H9 (cell line): ENCODE data around the gene TMEM163. TPM values are rescaled to one million over a fixed set of nuclear protein-coding genes. Genes with fewer than 3 reads are reported as not detected.

Source experiments
- DNase-seq: peaks from one replicate; pipeline ENCODE4 v3.0.0-alpha.2; 2017
- H2AFZ ChIP-seq: one replicate; pipeline ENCODE4 v1.6.1; 2013; ENCODE audit warnings: mild to moderate bottlenecking, low read length, control low read depth, moderate library complexity
- H2AK5ac ChIP-seq: 2 replicates; pipeline ENCODE4 v1.6.1; 2013; ENCODE audit warnings: low read length, control low read depth, mixed read lengths; ENCODE audit not compliant: insufficient read length
- H2BK120ac ChIP-seq: one replicate; pipeline ENCODE4 v1.6.1; 2013; ENCODE audit warnings: low read depth, mild to moderate bottlenecking, low read length, control low read depth, inconsistent platforms; ENCODE audit not compliant: poor library complexity, severe bottlenecking
- H2BK12ac ChIP-seq: 2 replicates; pipeline ENCODE4 v1.6.1; 2013; ENCODE audit warnings: low read length, control low read depth, mixed read lengths, low read depth; ENCODE audit not compliant: insufficient read length
- H2BK15ac ChIP-seq: 2 replicates; pipeline ENCODE4 v1.6.1; 2013; ENCODE audit warnings: low read depth, low read length, control low read depth
- H2BK20ac ChIP-seq: one replicate; pipeline ENCODE4 v1.6.1; 2013; ENCODE audit warnings: low read depth, mild to moderate bottlenecking, low read length, control low read depth, inconsistent platforms; ENCODE audit not compliant: poor library complexity, severe bottlenecking
- H2BK5ac ChIP-seq: 2 replicates; pipeline ENCODE4 v1.6.1; 2013; ENCODE audit warnings: low read length, control low read depth, mixed read lengths; ENCODE audit not compliant: insufficient read length
- H3K14ac ChIP-seq: 2 replicates; pipeline ENCODE4 v1.6.1; 2013; ENCODE audit warnings: low read length, control low read depth; ENCODE audit not compliant: insufficient read depth
- H3K18ac ChIP-seq: 2 replicates; pipeline ENCODE4 v1.6.1; 2013; ENCODE audit warnings: low read depth, mild to moderate bottlenecking, mixed read lengths, low read length, control low read depth; ENCODE audit not compliant: insufficient read length
- H3K23ac ChIP-seq: 2 replicates; pipeline ENCODE4 v1.6.1; 2013; ENCODE audit warnings: low read length, control low read depth, mixed read lengths, low read depth; ENCODE audit not compliant: insufficient read length
- H3K23me2 ChIP-seq: 2 replicates; pipeline ENCODE4 v1.6.1; 2013; ENCODE audit warnings: low read depth, mild to moderate bottlenecking, mixed read lengths, low read length, control low read depth; ENCODE audit not compliant: insufficient read length, poor library complexity, severe bottlenecking
- H3K27ac ChIP-seq: 2 replicates; pipeline ENCODE4 v1.5.1; 2013; ENCODE audit warnings: low read length, control low read depth, mixed read lengths, low read depth; ENCODE audit not compliant: insufficient read length
- H3K27me3 ChIP-seq: 2 replicates; pipeline ENCODE4 v1.6.1; 2013; ENCODE audit warnings: low read length, control low read depth, inconsistent platforms; ENCODE audit not compliant: insufficient read depth
- H3K4ac ChIP-seq: 2 replicates; pipeline ENCODE4 v1.6.1; 2013; ENCODE audit warnings: low read depth, mild to moderate bottlenecking, control low read depth, inconsistent platforms, low read length, moderate library complexity
- H3K4me1 ChIP-seq: 2 replicates; pipeline ENCODE4 v1.6.1; 2013; ENCODE audit warnings: low read length, control low read depth, inconsistent platforms; ENCODE audit not compliant: insufficient read depth
- H3K4me2 ChIP-seq: 2 replicates; pipeline ENCODE4 v1.6.1; 2013; ENCODE audit warnings: low read length, control low read depth, mixed read lengths; ENCODE audit not compliant: insufficient read length, insufficient read depth
- H3K56ac ChIP-seq: 2 replicates; pipeline ENCODE4 v1.6.1; 2013; ENCODE audit warnings: low read depth, mild to moderate bottlenecking, mixed read lengths, low read length, control low read depth; ENCODE audit not compliant: insufficient read length
- H3K79me1 ChIP-seq: 2 replicates; pipeline ENCODE4 v1.6.1; 2013; ENCODE audit warnings: low read depth, mild to moderate bottlenecking, moderate library complexity, low read length, control low read depth, inconsistent platforms; ENCODE audit not compliant: insufficient read depth, poor library complexity, severe bottlenecking
- H3K79me2 ChIP-seq: 2 replicates; pipeline ENCODE4 v1.6.1; 2013; ENCODE audit warnings: low read length, control low read depth, inconsistent platforms; ENCODE audit not compliant: insufficient read depth
- H3K9ac ChIP-seq: 2 replicates; pipeline ENCODE4 v1.6.1; 2013; ENCODE audit warnings: low read length, control low read depth, mixed read lengths; ENCODE audit not compliant: insufficient read length; ENCODE audit errors: extremely low read depth
- H3K9me3 ChIP-seq: one replicate; pipeline ENCODE4 v1.6.1; 2013; ENCODE audit warnings: low read depth, low read length, inconsistent platforms; ENCODE audit not compliant: control insufficient read depth
- H3T11ph ChIP-seq: one replicate; pipeline ENCODE4 v1.6.1; 2013; ENCODE audit warnings: mild to moderate bottlenecking, low read length, control low read depth, inconsistent platforms
- H4K20me1 ChIP-seq: one replicate; pipeline ENCODE4 v1.6.1; 2013; ENCODE audit not compliant: control insufficient read depth, insufficient read length, insufficient read depth
- H4K5ac ChIP-seq: 2 replicates; pipeline ENCODE4 v1.6.1; 2013; ENCODE audit warnings: low read depth, mild to moderate bottlenecking, mixed read lengths, low read length, control low read depth; ENCODE audit not compliant: insufficient read length
- H4K8ac ChIP-seq: replicated peaks from 2 replicates; pipeline ENCODE4 v1.6.1; 2013; ENCODE audit warnings: low read length, control low read depth, mixed read lengths, low read depth; ENCODE audit not compliant: insufficient read length
- H4K91ac ChIP-seq: 2 replicates; pipeline ENCODE4 v1.6.1; 2013; ENCODE audit warnings: low read depth, mild to moderate bottlenecking, moderate library complexity, mixed read lengths, low read length, control low read depth; ENCODE audit not compliant: insufficient read length
- H3K27ac Mint-ChIP-seq, 3 experiments: 2 replicates in 2 of 3; 3 replicates in 1 of 3; pipeline ENCODE4 v1.8.0; 2020 to 2021; ENCODE audit warnings: mixed read lengths in 3 of 3, mild to moderate bottlenecking in 1 of 3, moderate library complexity in 1 of 3
- H3K27me3 Mint-ChIP-seq: 2 replicates; pipeline ENCODE4 v1.8.0; 2021; ENCODE audit warnings: low read depth, mild to moderate bottlenecking, moderate library complexity, mixed read lengths
- H3K36me3 Mint-ChIP-seq, 3 experiments: 2 replicates in 2 of 3; 3 replicates in 1 of 3; pipeline ENCODE4 v1.8.0; 2020 to 2021; ENCODE audit warnings: low read depth in 3 of 3, mixed read lengths in 3 of 3; ENCODE audit not compliant: insufficient read depth in 1 of 3
- H3K4me1 Mint-ChIP-seq, 2 experiments: 2 replicates each; pipeline ENCODE4 v1.8.0; 2020; ENCODE audit warnings: mixed read lengths in 2 of 2
- H3K4me3 Mint-ChIP-seq, 2 experiments: 2 replicates in 1 of 2; 3 replicates in 1 of 2; pipeline ENCODE4 v1.8.0; 2020 to 2021; ENCODE audit warnings: mild to moderate bottlenecking in 2 of 2, mixed read lengths in 2 of 2, moderate library complexity in 1 of 2
- H3K9me3 Mint-ChIP-seq, 2 experiments: 2 replicates in 1 of 2; 3 replicates in 1 of 2; pipeline ENCODE4 v1.8.0; 2020; ENCODE audit warnings: mild to moderate bottlenecking in 2 of 2, mixed read lengths in 2 of 2, moderate library complexity in 1 of 2
- CTCF ChIP-seq: fragments of 200-600 bp; sonication (generic); conservative IDR thresholded peaks from 3 replicates; pipeline ENCODE4 v1.8.0; 2021; ENCODE audit warnings: antibody characterized with exemption, mild to moderate bottlenecking
- WGBS: extraction: QIAGEN DNeasy Blood & Tissue Kit; methylation state at CpG from one replicate; pipeline ENCODE4 v1.1.7; 2013; ENCODE audit warnings: missing lambda C conversion rate, low lambda C conversion rate, mixed read lengths; ENCODE audit not compliant: insufficient read length; ENCODE audit errors: extremely low coverage; 5-methylcytosine and 5-hydroxymethylcytosine counted together
- total RNA-seq: library from RNA; stranded (reverse); gene quantifications from 2 replicates; pipeline ENCODE4 v1.2.1, GENCODE V29; 2021

TMEM163 gene
- total RNA-seq, 1 experiment from 2014 or later, result 0.39 TPM

- no peak overlapping the region for H2AFZ ChIP-seq
- peaks cover 0 to 2% (median 0%) of the 10 kb centered on the region in 3 experiments; a peak in 2 of 7 replicates for H3K36me3 Mint-ChIP-seq
- H2BK20ac ChIP-seq, result no peak overlapping the region
- H3K9me3 Mint-ChIP-seq, result no peaks in the 10 kb centered on the region; a peak in 1 of 5 replicates
- no peak overlapping the region for H3K27ac ChIP-seq
- peaks cover 14% of the 10 kb centered on the region for H3K23me2 ChIP-seq
- no peaks in the 10 kb centered on the region for H3K4me1 ChIP-seq
- no peak for DNase-seq
- H3K4ac ChIP-seq, result no peak overlapping the region
- H2AK5ac ChIP-seq, result no peak overlapping the region
- H3K23ac ChIP-seq, result no peak overlapping the region
- H3K4me2 ChIP-seq, result no peak overlapping the region
- H3K18ac ChIP-seq, result no peak overlapping the region
- no peak overlapping the region for H4K91ac ChIP-seq
- H3K56ac ChIP-seq, result no peak overlapping the region
- no peaks in the 10 kb centered on the region for H3K79me1 ChIP-seq
- no peak overlapping the region for H4K8ac ChIP-seq
- H3K9ac ChIP-seq, result no peak overlapping the region
- no peak overlapping the region for H3T11ph ChIP-seq
- no peak for TF ChIP-seq CTCF
- no peak overlapping the region for H2BK120ac ChIP-seq
- H3K27me3 Mint-ChIP-seq, result peaks cover 49% of the 10 kb centered on the region
- H3K4me3 Mint-ChIP-seq, result no peak overlapping the region
- H3K9me3 ChIP-seq, result no peaks in the 10 kb centered on the region
- no peak overlapping the region for H3K14ac ChIP-seq
- peaks cover 17 to 20% of the 10 kb centered on the region in 2 experiments for H3K4me1 Mint-ChIP-seq
- H3K79me2 ChIP-seq, result no peaks in the 10 kb centered on the region
- H2BK12ac ChIP-seq, result no peak overlapping the region
- H2BK15ac ChIP-seq, result no peak overlapping the region
- no peak overlapping the region for H4K5ac ChIP-seq
- peaks cover 29% of the 10 kb centered on the region for H3K27me3 ChIP-seq
- no peak overlapping the region for H3K27ac Mint-ChIP-seq
- H2BK5ac ChIP-seq, result no peak overlapping the region
- WGBS, result no CpG with 5 or more reads among the region's 4 CpGs
- H4K20me1 ChIP-seq, result no peaks in the 10 kb centered on the region
Measured at GRCh38 chr2:134721596-134721995, 2.8 kb upstream of the TMEM163 start.
